Hindlimb muscle (tissue), 1 donor: ENCODE results near the gene RUVBL2. TPM values are rescaled to one million over a fixed set of nuclear protein-coding genes. Genes with fewer than 3 reads are reported as not detected.

Source experiments
- DNase-seq: peaks from one replicate; pipeline ENCODE4 v3.0.0-alpha.2; 2013
- polyA plus RNA-seq: library from polyadenylated mRNA; unstranded; fragments of 120-200 nt; gene quantifications from one replicate; pipeline ENCODE4 v1.2.1, GENCODE V29; 2013; ENCODE audit not compliant: insufficient read length

The RUVBL2 gene
- polyA plus RNA-seq, 1 donor = 61.0 TPM

DNA sequence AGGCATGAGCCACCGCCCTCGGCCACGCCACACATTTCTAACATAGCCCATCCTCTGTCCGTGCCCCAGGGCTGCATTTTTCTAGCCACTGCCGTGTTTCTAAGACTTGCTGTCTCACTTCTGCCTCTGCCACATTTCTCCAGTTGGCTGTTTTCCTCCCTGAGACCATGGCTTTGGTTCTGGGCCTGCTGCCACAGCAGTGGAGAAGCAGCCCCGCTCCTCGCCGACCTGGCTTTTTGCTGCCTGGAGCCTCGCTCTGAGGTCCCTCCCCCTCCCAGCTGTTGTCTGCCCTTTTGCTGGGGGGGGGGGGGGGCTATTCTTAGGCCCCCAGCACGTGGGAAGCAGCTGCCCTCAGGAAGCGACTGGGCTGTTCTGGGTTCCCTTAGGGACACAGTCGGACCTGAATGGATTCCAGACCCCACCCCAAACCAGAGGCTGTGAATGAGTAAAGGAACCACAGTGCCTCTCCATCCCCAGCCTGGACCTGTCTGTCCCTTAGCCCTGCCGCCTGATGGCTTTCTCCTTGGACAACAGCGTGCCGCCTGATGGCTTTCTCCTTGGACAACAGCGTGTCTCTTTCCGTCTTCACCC lies 3.9 kb upstream of the RUVBL2 start:
- no peak for DNase-seq

DNA sequence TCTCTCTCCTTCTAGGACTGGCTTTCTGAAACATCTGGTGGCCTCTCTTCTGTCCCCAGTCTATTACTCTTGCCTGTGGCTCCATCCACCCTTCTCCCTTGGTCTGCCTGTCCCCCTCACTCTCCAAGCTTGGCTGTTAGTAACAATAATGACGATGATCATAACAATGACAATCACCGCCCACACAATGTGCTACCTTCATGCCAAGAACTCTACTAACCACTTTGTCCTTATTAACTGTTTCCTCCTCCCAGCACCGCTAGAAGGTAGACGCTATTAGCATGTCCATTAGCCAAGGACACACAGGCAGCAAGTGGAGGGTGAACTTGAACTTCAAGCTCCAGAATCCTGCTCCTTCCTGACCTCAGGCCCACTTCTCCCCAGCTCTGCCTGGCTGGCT lies 3.3 kb upstream of the RUVBL2 start:
- no peak for DNase-seq

DNA sequence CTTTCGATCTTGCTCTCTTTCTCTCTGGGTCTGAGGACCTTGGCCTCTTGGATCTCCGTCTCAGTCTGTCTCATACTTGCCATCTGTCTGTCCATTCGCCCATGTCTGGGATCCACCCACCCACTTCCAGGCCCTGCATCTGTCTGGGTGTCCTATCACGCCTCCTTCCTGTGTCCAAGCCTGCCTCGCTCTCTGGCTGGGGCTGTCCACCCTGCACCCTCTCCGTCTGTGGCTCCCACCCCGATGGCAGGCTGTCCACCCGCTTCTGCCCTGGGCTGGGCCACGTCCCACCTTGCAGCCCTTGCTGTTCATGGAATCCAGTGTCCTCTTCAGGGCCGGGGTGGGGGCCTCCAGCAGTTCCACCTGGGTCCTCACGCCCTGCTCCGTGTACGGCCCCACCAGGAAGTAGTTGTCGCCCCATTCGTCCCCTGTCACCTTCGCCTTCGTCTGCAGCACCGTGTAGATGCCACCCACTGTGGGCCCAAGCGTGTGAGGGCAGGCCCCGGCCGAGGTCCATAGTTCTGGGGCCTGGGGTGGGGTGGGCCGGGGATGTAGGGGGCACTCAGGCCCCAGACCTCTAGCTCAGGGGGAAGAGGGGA lies 2.6 kb upstream of the RUVBL2 start:
- DNase-seq = no peak

DNA sequence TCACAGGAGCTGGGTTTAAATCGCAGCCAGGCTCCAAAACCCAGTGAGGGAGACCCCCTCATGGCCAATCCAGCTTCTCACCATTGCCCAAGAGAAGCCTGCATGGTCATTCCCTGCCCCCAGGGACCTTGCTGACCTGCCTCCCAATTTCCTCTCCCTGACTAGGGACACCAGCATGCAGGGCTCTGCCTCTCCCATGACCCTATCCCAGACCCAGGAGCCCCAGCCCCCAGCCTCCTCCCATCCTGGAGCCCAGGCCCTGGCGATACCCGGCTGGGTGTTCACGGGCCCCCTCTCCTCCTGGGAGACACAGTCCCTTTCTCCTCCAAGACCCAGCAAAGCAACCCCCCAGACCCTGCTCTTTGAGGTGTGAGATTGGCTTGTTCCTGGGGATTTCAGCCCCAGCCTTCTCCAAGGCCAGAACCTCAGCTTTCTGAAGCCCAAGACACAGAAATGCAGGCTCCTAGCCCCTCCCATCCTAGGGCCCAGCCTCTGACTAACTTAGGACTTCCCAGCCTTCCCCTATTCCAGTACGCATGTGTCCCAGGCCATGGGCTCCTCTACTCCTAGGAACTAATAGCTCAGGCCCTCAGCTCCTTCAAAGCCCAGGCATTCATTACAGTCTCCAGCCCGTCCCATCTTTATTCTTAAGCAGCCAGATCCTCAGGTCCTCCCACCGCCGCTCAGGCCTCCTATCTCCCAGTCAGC lies 1.7 kb upstream of the RUVBL2 start:
- DNase-seq = peak; percentile 78

DNA sequence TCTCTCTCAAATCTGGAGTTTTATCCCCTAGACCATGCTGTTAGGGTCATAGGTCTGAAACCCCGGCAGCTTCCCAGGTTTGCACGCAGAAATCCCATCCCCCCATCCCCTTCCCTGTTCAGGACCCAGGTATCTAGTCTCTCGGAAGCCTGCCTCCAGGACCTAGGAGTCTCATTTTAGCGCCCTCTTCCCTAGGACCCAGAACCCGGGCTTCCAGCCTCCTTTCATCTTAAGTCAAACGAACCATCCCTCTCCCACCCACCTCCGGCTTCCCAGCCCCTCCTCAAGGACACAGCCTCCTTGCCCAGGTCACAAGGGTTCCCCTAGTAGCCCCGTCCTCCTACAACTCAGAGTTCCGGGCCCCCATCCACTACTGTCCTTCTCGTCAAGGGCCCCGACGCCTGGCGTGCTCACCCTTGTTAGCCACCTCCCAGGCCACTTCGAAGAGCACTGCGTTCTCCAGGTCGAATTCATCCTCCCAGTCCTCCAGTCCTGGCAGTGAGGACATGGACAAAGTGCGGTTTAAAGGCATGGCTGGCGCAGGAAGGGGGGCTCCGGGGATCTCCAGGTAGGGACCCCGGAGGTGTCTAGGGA lies 1.0 kb upstream of the RUVBL2 start:
- no peak for DNase-seq

DNA sequence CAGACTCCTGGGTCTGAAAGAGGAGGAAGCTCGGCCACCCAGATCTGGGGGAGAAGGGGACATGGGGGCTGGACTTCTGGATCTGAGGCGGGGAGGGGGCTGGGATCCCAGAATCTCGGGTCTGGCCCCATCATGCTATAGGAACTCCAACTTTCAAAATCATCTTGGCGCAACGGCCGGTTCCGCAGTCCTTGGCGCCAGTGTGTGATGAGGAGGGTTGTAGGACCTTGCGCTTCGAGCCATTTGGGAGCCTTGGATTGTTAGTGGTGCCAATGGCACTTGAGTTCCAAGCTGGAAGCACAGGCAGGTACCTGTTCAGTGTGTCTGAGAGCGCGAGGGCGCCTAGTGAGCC lies 324 bp downstream of the RUVBL2 start:
- DNase-seq = no peak

DNA sequence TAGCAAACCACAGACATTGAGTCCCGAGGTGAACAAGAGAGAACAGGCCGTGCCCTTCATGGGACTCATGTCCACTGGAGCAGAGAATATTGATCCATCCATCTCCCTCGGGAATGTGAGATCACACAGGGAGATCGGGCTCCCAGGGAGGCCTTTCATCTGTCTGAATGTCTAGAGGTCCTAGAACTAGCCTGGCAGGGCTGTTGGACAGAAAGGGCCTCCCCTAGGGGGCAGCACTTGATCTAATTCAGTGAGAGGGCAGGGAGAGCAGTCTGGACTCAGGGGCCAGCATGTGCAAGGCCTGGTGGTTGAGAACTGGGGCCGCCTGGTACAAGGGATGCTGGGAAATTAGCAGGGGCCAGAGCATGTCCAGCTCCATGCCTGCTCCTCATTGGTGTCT lies 4.3 kb downstream of the RUVBL2 start:
- no peak for DNase-seq

DNA sequence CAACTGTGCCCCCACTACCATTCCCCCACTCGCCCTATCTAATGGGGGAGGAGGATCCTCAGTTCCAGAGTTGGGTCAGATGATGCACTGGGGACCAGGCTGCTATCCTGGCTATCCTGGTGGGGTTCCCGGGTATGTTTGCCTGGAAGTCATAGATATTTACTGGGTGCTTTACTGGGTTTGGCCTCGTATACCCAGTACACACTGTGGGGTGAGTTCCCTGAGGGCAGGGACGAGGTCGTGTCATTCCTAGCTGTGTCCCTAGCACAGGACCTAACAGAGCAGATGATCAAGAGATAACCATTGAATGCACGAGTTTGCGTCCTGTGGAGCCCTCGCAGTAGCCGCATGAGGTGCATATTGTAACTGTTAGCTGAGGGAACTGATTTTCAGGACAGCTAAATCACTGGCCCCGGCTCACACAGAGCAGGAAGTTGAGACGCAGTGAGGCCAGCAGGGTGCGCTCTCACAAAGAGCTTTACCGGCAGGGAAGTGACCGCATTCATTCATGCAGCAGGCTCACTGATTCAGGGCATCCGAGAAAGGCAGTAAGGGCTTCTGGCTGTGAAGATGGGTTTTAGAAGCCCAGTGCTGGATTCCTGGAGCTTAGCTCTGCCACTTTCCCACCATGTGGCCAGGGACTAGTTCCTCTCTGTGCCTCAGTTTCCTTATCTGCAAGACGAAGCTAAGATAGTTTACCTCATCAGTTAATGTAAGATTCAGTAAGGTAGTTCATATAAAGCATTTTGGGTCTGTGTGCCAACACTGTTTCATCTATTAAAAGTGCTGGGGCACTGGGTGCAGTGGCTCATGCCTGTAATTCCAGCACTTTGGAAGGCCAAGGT lies 6.0 kb downstream of the RUVBL2 start:
- no peak for DNase-seq

DNA sequence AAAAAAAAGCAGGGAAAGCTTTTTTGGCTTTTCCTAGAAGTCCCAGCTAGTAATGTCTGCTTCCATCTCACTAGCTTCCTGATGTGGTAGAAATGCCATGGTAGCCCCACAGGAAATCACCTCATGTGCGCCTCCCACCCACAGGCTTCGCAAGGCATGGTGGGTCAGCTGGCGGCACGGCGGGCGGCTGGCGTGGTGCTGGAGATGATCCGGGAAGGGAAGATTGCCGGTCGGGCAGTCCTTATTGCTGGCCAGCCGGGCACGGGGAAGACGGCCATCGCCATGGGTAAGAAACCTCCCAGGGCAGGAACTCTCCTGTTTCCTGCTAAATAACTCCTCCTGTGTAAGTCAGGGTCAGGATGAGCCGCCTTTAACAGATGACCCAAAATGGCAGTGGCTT lies 10.4 kb downstream of the RUVBL2 start:
- DNase-seq = no peak

DNA sequence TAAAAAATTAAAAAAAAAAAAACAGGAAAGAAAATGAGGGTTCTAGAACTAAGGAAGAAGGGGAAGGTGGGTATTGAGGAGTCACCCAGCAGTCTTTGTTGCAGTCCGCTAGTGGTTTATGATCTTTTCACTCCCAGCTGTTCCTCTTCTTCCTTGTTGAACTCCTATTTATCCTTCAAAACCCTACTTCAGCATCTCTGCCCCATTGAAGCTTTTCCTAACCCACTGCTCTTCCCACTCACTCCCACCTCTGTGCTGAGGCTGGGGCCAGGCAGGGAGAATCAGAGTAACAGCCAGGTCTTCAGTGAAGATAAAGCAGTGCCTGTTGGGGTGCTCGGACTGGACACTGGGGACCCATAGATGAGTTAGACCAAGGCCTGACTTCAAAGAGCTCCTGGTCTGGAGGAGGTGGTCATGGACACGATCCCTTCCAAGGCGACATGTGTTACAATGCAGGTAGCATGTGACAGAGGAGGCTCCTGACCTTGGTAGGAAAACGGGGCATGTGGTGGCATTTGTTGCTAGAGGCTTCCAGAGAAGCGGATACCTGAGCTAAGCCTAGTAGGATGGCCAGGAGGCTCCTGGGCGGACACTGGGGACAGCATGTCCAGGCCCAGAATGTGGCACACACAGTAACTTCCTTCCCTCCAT lies 11.4 kb downstream of the RUVBL2 start:
- no peak for DNase-seq

DNA sequence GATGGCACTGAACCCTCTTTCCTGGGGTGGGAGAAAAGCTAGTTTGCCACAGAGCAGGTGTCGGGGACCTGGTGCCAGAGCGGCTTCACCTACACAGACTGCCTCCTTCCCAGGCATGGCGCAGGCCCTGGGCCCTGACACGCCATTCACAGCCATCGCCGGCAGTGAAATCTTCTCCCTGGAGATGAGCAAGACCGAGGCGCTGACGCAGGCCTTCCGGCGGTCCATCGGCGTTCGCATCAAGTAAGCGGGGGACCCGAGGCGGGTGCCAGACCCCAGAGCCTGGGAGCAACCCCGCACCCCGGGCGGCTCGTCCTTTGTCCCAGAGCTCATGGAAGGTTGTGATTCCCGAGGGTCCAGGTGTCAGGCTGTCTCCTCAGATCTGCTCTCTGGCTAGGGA lies 13.2 kb downstream of the RUVBL2 start:
- no peak for DNase-seq

DNA sequence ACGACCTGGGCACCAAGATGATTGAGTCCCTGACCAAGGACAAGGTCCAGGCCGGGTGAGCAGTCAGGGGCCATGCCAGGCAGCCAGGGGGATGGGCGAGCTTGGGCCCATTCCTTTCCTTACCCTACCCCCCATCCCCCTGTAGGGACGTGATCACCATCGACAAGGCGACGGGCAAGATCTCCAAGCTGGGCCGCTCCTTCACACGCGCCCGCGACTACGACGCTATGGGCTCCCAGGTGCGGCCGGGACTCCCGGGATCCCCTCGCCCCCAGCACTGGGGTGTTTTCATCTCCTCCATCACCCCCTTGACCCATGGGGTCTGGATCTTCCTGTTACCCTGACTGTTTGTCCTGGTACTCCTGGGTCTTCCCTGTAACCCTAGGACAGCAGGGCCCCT lies 16.1 kb downstream of the RUVBL2 start:
- DNase-seq = no peak

DNA sequence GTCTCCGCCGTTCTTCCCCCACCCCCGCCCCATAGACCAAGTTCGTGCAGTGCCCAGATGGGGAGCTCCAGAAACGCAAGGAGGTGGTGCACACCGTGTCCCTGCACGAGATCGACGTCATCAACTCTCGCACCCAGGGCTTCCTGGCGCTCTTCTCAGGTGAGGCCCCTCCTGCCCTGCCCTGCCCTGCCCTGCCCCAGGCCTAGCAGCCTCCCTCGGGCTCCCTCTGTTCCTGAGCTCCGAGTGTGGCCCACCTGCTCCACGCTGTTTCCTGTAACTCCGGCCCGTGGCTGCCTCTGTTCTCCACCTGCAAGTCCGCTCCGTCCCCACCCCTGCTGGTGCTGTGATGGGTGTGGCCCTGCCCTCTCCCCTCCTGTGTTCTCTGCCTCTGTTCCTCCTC lies 16.8 kb downstream of the RUVBL2 start:
- DNase-seq = no peak

DNA sequence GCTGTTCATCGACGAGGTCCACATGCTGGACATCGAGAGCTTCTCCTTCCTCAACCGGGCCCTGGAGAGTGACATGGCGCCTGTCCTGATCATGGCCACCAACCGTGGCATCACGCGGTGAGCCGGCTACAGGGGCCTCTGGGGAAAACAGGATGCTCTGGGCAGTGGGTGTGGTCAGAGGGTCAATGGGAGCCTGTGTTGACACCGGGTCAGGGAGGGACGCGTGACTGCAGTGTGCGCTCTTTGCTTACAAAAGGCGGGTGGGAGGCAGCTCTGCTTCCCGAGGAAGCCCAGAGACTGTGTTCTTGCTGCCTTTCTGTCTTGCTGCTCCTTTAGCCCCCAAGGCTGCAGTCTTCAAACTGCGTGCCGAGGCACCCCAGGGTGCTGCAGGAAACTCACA lies 17.5 kb downstream of the RUVBL2 start:
- DNase-seq = no peak

DNA sequence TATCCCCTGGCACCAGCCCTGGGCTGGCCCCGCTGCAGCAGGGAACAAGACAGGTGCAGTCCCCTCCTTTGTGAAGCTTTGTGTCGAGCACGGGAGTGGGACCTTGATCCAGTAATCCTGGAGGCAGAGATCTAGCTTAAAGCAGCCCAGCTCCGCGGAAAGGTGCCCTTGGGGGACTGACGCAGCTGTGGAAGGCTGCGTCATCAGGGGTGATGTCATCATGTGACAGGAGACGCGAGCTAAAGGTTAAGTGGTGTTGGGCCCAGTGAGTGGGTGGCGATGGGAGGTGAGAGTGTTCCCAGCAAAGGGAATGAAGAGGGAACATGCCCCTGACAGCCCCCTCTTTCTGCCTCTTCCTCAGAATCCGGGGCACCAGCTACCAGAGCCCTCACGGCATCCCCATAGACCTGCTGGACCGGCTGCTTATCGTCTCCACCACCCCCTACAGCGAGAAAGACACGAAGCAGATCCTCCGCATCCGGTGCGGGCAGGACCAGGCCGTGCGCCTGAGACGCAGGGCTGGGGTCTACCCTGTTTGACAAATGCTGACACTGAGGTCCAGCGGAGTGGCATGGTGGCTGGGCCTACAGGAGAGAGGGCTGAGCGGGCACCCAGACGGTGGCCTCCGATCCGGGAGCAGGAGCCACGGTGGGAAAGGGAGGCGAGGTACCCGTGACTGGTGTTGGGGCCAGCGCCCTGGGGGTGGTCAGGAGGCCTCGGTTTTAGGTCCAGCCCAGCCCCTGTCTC lies 20.6 kb downstream of the RUVBL2 start:
- DNase-seq = no peak

DNA sequence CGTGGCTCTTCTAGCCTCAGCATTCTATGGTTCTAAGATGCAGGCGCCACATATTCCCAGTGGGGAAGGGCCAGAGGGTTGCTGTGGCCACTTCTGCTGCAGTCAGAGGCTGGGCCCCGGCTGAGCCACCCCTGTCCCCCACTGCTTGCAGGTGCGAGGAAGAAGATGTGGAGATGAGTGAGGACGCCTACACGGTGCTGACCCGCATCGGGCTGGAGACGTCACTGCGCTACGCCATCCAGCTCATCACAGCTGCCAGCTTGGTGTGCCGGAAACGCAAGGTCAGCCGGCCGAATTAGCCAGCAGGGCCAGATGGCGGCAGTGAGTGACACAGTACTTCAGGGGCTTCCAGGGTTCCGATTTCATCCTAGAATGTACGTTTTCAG lies 21.2 kb downstream of the RUVBL2 start:
- no peak for DNase-seq

DNA sequence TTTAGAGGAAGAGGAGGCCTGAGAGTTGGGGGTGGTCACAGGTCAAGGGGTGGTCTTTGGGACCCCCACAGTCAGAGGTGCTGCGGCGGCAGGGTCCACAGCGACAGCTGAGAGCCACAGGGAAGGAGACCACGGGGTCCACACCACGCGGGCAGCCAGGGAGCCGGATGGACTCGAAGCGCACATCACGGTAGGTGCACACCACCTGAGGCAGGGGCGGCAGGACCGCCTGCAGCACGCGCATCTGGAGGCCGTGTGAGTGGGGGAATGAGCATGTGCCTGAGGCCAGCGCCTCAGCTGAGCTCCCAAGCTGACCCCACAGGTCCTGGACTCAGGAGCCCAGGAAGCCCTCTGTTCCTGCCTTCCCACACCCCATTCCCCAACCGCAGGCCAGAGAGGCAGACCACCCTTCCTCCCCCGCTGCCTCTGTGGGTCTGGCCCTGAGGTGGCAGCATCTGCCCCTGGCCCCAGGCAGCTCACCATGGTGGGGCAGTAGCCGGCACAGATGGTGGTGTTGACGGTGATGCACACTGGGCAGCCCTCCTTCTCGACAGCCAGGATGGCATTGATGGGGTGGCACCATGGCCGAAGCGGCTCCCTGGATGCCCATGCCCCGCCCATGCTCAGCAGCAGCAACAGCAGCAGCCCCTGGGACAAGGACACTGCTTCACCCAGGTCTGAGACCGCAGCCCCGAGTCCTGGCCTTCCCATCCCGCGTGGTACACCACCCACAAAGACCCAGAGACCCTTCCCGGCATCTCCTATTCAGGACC lies 22.6 kb downstream of the RUVBL2 start:
- DNase-seq = no peak

DNA sequence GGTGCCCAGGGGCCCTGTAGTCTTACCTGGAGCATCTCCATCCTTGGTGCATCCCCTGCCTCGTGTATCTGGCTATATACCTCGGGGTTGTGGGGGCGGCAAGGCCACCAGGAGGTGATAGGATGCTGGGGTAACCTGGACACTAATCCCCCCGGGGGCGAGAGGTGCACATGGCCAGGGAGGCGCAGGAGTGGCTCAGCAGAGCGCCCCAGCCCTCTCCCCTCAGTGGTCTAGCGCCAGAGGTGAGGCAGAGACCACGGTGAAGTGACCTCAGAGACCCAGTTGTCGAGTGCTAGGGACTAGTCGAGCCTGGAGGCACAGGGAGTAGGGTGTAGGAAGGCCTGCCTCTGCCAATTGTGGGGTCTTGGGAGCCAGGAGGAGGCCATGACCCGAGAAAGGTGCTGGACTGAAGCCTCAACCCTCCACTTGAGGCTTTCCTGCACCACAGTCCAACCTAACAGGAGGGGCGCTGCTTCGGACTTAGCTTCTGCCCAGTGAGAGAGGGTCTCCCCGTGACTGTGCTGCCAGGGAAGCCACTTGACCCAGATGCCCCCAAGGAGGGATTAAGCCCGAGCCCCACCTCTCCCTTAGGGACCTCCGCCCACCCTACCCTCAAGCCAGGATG lies 23.5 kb downstream of the RUVBL2 start, which contains the start of gene LHB:
Gene LHB (minus strand): TSS at position 51 of the 625 bp plus-strand sequence. CDS start 10 bp downstream, at position 41.
- DNase-seq = no peak

DNA sequence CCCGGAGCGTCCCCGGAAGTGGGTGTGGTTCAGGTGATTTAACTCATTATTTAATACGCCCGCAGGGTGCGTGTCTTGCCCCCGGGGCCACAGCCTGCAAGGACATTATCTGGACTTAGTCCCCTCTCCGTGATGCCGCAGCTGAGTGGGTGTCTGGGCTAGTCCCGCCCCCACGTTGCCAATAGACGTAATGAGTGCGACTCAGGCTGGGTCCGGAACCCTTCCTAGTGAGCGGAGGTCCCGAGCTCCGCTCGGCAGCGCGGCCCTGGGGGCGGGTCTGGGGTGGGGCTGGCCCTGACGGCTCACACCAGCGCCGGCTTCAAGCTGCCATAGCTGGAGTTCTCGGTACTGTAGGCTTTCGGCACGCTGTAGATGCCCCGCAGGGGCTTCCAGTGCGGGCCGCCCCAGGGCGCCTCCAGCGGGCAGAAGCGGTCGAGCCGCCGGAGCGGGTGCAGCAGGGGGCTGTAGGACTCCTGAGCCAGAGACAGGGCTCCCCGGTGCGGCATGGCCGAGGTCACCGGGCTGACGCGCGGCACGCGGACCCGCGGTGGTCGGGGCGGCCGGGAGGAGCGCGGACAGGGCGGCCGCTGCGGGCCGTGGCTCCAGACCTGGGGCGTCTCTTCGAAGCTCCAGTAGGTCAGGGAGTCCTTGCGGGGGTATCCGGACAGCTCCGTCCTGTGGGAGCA lies 24.1 kb downstream of the RUVBL2 start:
- peak; percentile 38 for DNase-seq
